NCI-H146 (cell line): ENCODE results near the gene TNS3.

Experiments
- DNase-seq: peaks from one replicate; lab custom pipeline; 2025; lab: John Stamatoyannopoulos, UW

TNS3 gene

GRCh38 chr7:47347346-47347745 lies 234.6 kb downstream of the TNS3 start:
- no peak for DNase-seq

GRCh38 chr7:47346377-47346914 lies 235.5 kb downstream of the TNS3 start:
- no peak for DNase-seq

GRCh38 chr7:47345857-47346298 lies 236.0 kb downstream of the TNS3 start:
- DNase-seq: no peak

GRCh38 chr7:47344171-47344955 lies 237.5 kb downstream of the TNS3 start:
- DNase-seq: no peak

GRCh38 chr7:47343061-47343455 lies 238.9 kb downstream of the TNS3 start:
- no peak for DNase-seq

GRCh38 chr7:47342296-47343060 lies 239.4 kb downstream of the TNS3 start:
- DNase-seq: no peak

- DNase-seq: no peak
Measured at GRCh38 chr7:47340517-47340916, 241.4 kb downstream of the TNS3 start.

- no peak for DNase-seq
Measured at GRCh38 chr7:47338026-47338425, 243.9 kb downstream of the TNS3 start.

- DNase-seq: no peak
Measured at GRCh38 chr7:47337531-47337930, 244.4 kb downstream of the TNS3 start.

GRCh38 chr7:47336472-47337425 lies 245.2 kb downstream of the TNS3 start:
- no peak for DNase-seq

GRCh38 chr7:47335557-47336471 lies 246.1 kb downstream of the TNS3 start:
- DNase-seq: no peak

- DNase-seq: no peak
Measured at GRCh38 chr7:47335071-47335470, 246.8 kb downstream of the TNS3 start.

GRCh38 chr7:47333959-47334358 lies 248.0 kb downstream of the TNS3 start:
- no peak for DNase-seq

GRCh38 chr7:47333554-47333887 lies 248.4 kb downstream of the TNS3 start:
- DNase-seq: no peak

- DNase-seq: no peak
Measured at GRCh38 chr7:47332681-47333553, 249.0 kb downstream of the TNS3 start.

- DNase-seq: no peak
Measured at GRCh38 chr7:47332213-47332612, 249.7 kb downstream of the TNS3 start.

GRCh38 chr7:47331179-47331565 lies 250.7 kb downstream of the TNS3 start:
- DNase-seq: no peak

- no peak for DNase-seq
Measured at GRCh38 chr7:47330561-47331178, 251.2 kb downstream of the TNS3 start.

- no peak for DNase-seq
Measured at GRCh38 chr7:47330026-47330425, 251.9 kb downstream of the TNS3 start.
